Mucosa of rectum (tissue), 2 donors: ENCODE results near the gene CTNS.

Experiments used
- H3K27ac ChIP-seq, 2 donors: one replicate each; pipeline ENCODE4 v1.7.0; 2013; ENCODE audit warnings: inconsistent platforms in 2 of 2, low read depth in 2 of 2, low read length in 2 of 2
- H3K27me3 ChIP-seq, 2 donors: one replicate each; pipeline ENCODE4 v1.7.0; 2013; ENCODE audit warnings: low read length in 2 of 2; ENCODE audit not compliant: control insufficient read depth in 2 of 2, insufficient read depth in 2 of 2
- H3K36me3 ChIP-seq, 2 donors: one replicate each; pipeline ENCODE4 v1.7.0; 2013; ENCODE audit warnings: low read length in 2 of 2; ENCODE audit not compliant: control insufficient read depth in 2 of 2, insufficient read depth in 2 of 2
- H3K4me1 ChIP-seq, 2 donors: one replicate each; pipeline ENCODE4 v1.7.0; 2013; ENCODE audit warnings: low read length in 2 of 2, mild to moderate bottlenecking in 1 of 2; ENCODE audit not compliant: control insufficient read depth in 2 of 2, insufficient read depth in 2 of 2
- H3K4me3 ChIP-seq, 2 donors: one replicate each; pipeline ENCODE4 v1.7.0; 2013; ENCODE audit warnings: low read length in 2 of 2
- H3K9ac ChIP-seq, 2 donors: one replicate each; pipeline ENCODE4 v1.7.0; 2013; ENCODE audit warnings: low read length in 2 of 2, low read depth in 1 of 2, mild to moderate bottlenecking in 1 of 2
- H3K9me3 ChIP-seq, 2 donors: one replicate each; pipeline ENCODE4 v1.7.0; 2013; ENCODE audit warnings: low read length in 2 of 2; ENCODE audit not compliant: control insufficient read depth in 2 of 2
- donor health status: healthy.
- donor health status: Normal muscosa, but diverticular disease.

CTNS gene

DNA sequence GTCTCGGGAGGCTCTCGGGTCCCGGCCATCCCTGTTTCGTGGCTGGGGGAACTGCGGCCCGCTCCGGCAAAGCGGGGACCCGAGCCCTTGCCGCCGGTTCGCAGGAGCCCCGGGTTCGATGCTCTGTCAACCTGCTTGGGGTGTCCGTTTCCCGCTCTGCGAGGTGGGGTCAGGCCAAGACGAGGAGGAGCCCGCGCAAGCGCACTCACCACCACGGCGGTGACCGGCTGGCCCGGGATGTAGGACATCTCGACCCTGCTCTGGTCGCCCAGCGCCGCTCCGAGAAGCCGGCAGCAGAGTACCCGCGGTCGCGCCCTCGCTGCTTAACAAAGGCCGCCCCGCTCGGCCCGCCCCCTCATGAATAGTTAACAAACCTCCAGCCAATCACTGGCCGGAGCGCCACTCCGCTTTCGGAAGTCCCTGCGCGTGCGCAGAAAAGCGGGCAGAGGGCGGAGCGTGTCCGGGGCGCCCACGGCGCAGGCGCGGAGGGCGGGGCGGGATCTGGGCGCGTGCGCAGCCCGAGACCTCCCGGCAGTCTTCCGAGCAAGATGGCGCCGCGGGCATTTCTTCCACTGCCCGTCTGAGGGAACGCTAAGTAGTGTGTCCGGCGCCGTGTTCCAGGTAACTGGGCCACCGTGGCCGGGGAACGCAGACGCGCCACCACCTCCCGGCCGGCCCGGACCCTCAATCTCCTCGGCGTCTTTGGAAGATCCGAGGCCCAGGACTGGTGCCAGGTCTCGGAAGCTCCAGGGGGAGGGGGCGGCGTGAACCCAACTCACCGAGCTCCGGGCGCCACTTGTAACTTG, 31.9 kb downstream of the CTNS start, which contains the start of the genes EMC6 and TAX1BP3:
Gene EMC6, plus strand, starts transcription at position 534 of the 806 bp plus-strand sequence. CDS start 335 bp downstream, outside the sequence.
Gene TAX1BP3, minus strand, starts transcription at position 300 of the 806 bp plus-strand sequence. Its CDS starts 52 bp downstream, at position 248.
- H3K27me3 ChIP-seq = no peaks in the 10 kb centered on the region

DNA sequence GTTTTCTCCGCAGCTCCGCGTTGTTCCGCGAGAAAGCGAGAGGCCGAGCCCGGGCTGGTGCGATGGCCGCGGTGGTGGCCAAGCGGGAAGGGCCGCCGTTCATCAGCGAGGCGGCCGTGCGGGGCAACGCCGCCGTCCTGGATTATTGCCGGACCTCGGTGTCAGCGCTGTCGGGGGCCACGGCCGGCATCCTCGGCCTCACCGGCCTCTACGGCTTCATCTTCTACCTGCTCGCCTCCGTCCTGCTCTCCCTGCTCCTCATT, 32.5 kb downstream of the CTNS start:
- Histone ChIP-seq H3K9me3 (no peaks in the 10 kb centered on the region), H3K36me3 (peaks cover 13 to 15% of the 10 kb centered on the region in 2 donors), H3K27me3 (no peaks in the 10 kb centered on the region), H3K4me1 (peaks cover 19 to 25% of the 10 kb centered on the region in 2 donors), H3K9ac (peak overlapping the region; percentile 89 to 93), H3K4me3 (peak overlapping the region; percentile 87 to 95), H3K27ac (peak overlapping the region; percentile 64 to 99)

More for the DNA sequence above, 31.9 kb downstream of the CTNS start, which contains the start of the genes EMC6 and TAX1BP3:
- Histone ChIP-seq H3K9ac (peak within 1 kb of the TSS; percentile 96 to 98), H3K9me3 (no peaks in the 10 kb centered on the region), H3K27ac (peak within 1 kb of the TSS; percentile 99 to 100), H3K4me3 (peak within 1 kb of the TSS; percentile 88 to 95), H3K36me3 (peaks cover 18 to 21% of the 10 kb centered on the region in 2 donors), H3K4me1 (peaks cover 19 to 25% of the 10 kb centered on the region in 2 donors)

DNA sequence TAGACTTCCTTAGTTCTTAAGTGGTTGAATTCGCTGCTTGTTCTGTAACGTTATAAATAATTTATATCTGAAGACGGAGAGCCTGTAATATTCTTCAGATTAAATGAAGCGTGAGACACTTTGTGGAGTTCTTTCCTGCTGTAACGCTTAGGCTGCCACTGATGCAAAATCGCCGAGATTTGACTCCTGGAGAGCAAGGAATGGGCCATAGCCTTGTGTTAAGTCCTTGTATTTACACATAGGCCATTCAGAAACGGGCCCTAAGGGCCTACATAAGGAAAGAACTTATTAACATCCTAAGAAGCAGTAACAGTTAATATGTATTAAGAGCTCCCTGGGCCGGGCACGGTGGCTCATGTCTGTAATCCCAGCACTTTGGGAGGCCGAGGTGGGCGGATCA, 33.0 kb downstream of the CTNS start:
- no peaks in the 10 kb centered on the region for H3K27me3 ChIP-seq
- peak overlapping the region; percentile 89 to 93 for H3K9ac ChIP-seq
- no peak overlapping the region for H3K27ac ChIP-seq

GRCh38 chr17:3672571-3672970, 36.0 kb downstream of the CTNS start:
- no peaks in the 10 kb centered on the region for H3K27me3 ChIP-seq
- no peak overlapping the region for H3K9ac ChIP-seq
- no peaks in the 10 kb centered on the region for H3K36me3 ChIP-seq
- H3K9me3 ChIP-seq = no peaks in the 10 kb centered on the region
- no peak overlapping the region for H3K4me3 ChIP-seq
- H3K27ac ChIP-seq = no peak overlapping the region
- peaks cover 8 to 9% of the 10 kb centered on the region in 2 donors for H3K4me1 ChIP-seq

More for the DNA sequence above, 33.0 kb downstream of the CTNS start:
- Histone ChIP-seq H3K36me3 (peaks cover 8 to 11% of the 10 kb centered on the region in 2 donors), H3K4me1 (peaks cover 19 to 25% of the 10 kb centered on the region in 2 donors), H3K4me3 (peak overlapping the region; percentile 87 to 95), H3K9me3 (no peaks in the 10 kb centered on the region)

GRCh38 chr17:3675886-3676285, 39.3 kb downstream of the CTNS start:
- Histone ChIP-seq H3K4me1 (no peaks in the 10 kb centered on the region), H3K9ac (no peak overlapping the region), H3K27ac (no peak overlapping the region), H3K9me3 (no peaks in the 10 kb centered on the region), H3K36me3 (no peaks in the 10 kb centered on the region), H3K4me3 (no peak overlapping the region), H3K27me3 (no peaks in the 10 kb centered on the region)

DNA sequence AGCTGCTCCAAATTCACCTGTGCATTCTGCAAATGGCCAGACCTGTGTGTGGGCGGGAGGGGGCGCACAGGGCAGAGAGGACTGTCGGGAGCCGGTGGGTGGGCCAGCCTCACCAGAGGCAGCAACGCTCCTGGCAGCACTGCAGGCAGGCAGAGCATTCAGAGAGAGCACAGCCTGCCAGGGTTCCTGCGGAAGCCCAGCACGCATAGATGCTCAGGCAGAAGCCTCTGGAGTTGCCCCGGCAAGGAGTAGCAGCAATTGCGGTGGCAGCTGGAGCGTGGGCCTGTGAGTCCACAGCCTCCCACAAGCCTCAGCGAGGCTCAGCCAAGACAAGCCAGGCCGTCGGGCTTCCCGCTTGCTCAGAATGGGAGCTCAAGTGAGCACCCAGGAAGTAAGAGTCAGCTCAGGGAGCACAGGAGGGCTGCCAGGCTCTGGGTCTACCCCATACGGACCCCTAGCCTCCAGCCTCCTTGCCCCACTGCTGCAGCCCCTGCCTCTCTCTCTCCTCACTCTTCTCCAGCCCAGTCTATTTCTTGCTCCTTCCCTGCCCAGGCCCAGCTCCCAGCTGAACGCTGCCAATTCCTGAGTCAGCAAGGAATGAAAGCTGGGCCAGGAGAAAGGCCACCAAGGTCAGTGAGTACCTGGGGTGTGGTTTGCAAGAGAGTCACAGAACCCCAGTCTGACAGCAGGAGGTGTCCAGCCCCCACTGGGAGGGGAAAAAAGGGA, 41.7 kb downstream of the CTNS start:
- no peak overlapping the region for H3K4me3 ChIP-seq
- no peak overlapping the region for H3K9ac ChIP-seq
- H3K4me1 ChIP-seq = peaks cover 0 to 3% of the 10 kb centered on the region in 2 donors
- no peak overlapping the region for H3K27ac ChIP-seq
- no peaks in the 10 kb centered on the region for H3K27me3 ChIP-seq
- no peaks in the 10 kb centered on the region for H3K36me3 ChIP-seq
- H3K9me3 ChIP-seq = no peaks in the 10 kb centered on the region

GRCh38 chr17:3678821-3679530, 42.4 kb downstream of the CTNS start:
- H3K9ac ChIP-seq = no peak overlapping the region
- no peaks in the 10 kb centered on the region for H3K36me3 ChIP-seq
- peaks cover 0 to 3% of the 10 kb centered on the region in 2 donors for H3K4me1 ChIP-seq
- H3K4me3 ChIP-seq = no peak overlapping the region
- H3K27ac ChIP-seq = no peak overlapping the region
- H3K9me3 ChIP-seq = no peaks in the 10 kb centered on the region
- peaks cover 0 to 2% of the 10 kb centered on the region in 2 donors for H3K27me3 ChIP-seq

DNA sequence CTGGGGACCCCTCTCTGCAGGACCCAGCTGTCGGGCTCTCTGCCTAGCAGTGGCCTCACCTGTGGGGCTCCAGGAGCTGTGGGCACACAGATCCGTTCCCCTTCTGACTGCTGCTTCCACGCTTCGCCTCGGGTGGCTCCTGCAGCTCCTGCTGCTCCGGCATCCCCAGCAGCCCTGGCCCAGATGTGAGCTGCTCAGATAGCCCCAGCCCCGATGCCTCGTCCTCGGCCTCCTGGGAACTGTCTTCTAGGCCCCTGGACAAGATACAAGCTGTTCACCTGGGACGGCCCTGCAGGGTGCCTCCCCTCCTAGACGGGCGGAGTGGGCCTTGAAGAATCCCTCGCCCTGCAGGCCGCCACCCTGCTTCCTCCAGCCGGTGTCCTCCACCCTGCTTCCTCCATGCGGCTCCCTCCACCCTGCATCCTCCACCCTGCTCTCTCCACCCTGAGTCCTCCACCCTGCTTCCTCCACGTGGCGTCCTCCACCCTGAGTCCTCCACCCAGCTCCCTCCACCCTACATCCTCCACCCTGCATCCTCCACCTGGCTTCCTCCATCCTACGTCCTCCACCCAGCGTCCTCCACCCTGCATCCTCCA, 43.1 kb downstream of the CTNS start:
- H3K9ac ChIP-seq = no peak overlapping the region
- H3K36me3 ChIP-seq = no peaks in the 10 kb centered on the region
- H3K9me3 ChIP-seq = no peaks in the 10 kb centered on the region
- H3K27me3 ChIP-seq = peaks cover 0 to 3% of the 10 kb centered on the region in 2 donors
- no peak overlapping the region for H3K4me3 ChIP-seq
- peaks cover 0 to 3% of the 10 kb centered on the region in 2 donors for H3K4me1 ChIP-seq
- H3K27ac ChIP-seq = no peak overlapping the region

- Histone ChIP-seq H3K36me3 (no peaks in the 10 kb centered on the region), H3K9ac (no peak overlapping the region), H3K27me3 (peaks cover 0 to 8% of the 10 kb centered on the region in 2 donors), H3K4me1 (peaks cover 0 to 3% of the 10 kb centered on the region in 2 donors), H3K27ac (no peak overlapping the region), H3K4me3 (no peak overlapping the region), H3K9me3 (no peaks in the 10 kb centered on the region)
Measured at GRCh38 chr17:3681057-3681456, 44.5 kb downstream of the CTNS start.
